HepG2 (cell line): Measurements from ENCODE around the gene CMIP. TPM values are rescaled to one million over a fixed set of nuclear protein-coding genes. Genes with fewer than 3 reads are reported as not detected.

Source experiments
- ADNP ChIP-seq: sonication (generic); formaldehyde crosslinking; IDR thresholded peaks from 2 replicates; pipeline ENCODE4 v1.4.0; 2020; ENCODE audit warnings: missing genetic modification reagents
- ARID5B ChIP-seq: IDR thresholded peaks from 2 replicates; pipeline ENCODE4 v1.4.0; 2020; ENCODE audit warnings: mild to moderate bottlenecking, missing genetic modification reagents
- BCL6 ChIP-seq: IDR thresholded peaks from 2 replicates; pipeline ENCODE4 v1.6.1; 2016; ENCODE audit warnings: missing genetic modification reagents, missing compliant biosample characterization
- DZIP1 ChIP-seq: sonication (generic); formaldehyde crosslinking; IDR thresholded peaks from 2 replicates; pipeline ENCODE4 v1.5.0; 2020; ENCODE audit warnings: mild to moderate bottlenecking, missing genetic modification reagents
- GMEB1 ChIP-seq: sonication (generic); formaldehyde crosslinking; IDR thresholded peaks from 2 replicates; pipeline ENCODE4 v1.5.1; 2020; ENCODE audit warnings: missing genetic modification reagents, mild to moderate bottlenecking, borderline replicate concordance
- KLF12 ChIP-seq: sonication (generic); formaldehyde crosslinking; IDR thresholded peaks from 2 replicates; pipeline ENCODE4 v1.4.0; 2020; ENCODE audit warnings: missing genetic modification reagents, borderline replicate concordance
- PRDM4 ChIP-seq: sonication (generic); formaldehyde crosslinking; IDR thresholded peaks from 2 replicates; pipeline ENCODE4 v1.9.0; 2021; ENCODE audit warnings: missing genetic modification reagents, borderline replicate concordance
- RFXANK ChIP-seq: IDR thresholded peaks from 2 replicates; pipeline ENCODE4 v1.6.1; 2016
- SNRNP70 ChIP-seq: fragments of 200-400 bp; formaldehyde crosslinking; IDR thresholded peaks from 2 replicates; pipeline ENCODE4 v1.6.1; 2017; ENCODE audit warnings: mild to moderate bottlenecking, low read depth, low read length, moderate library complexity
- ZMYM3 ChIP-seq: sonication (generic); formaldehyde crosslinking; IDR thresholded peaks from 2 replicates; pipeline ENCODE4 v1.5.1; 2020; ENCODE audit warnings: mild to moderate bottlenecking, missing genetic modification reagents
- ZNF160 ChIP-seq: sonication (generic); formaldehyde crosslinking; IDR thresholded peaks from 2 replicates; pipeline ENCODE4 v1.8.0; 2022; ENCODE audit warnings: mild to moderate bottlenecking, inconsistent platforms, missing genetic modification reagents
- ZNF292 ChIP-seq: sonication (generic); formaldehyde crosslinking; IDR thresholded peaks from 2 replicates; pipeline ENCODE4 v1.8.1; 2022; ENCODE audit warnings: mild to moderate bottlenecking, low read depth, missing genetic modification reagents, borderline replicate concordance
- ZNF350 ChIP-seq: sonication (generic); formaldehyde crosslinking; IDR thresholded peaks from 2 replicates; pipeline ENCODE4 v1.4.0; 2020; ENCODE audit warnings: mild to moderate bottlenecking, low read depth, missing genetic modification reagents, borderline replicate concordance
- ZNF382 ChIP-seq: sonication (generic); formaldehyde crosslinking; IDR thresholded peaks from 2 replicates; pipeline ENCODE4 v1.5.0; 2020; ENCODE audit warnings: missing genetic modification reagents, mild to moderate bottlenecking, borderline replicate concordance
- ZNF432 ChIP-seq: sonication (generic); formaldehyde crosslinking; IDR thresholded peaks from 2 replicates; pipeline ENCODE4 v1.5.0; 2020; ENCODE audit warnings: missing genetic modification reagents, mild to moderate bottlenecking, borderline replicate concordance
- ZNF446 ChIP-seq: sonication (generic); formaldehyde crosslinking; IDR thresholded peaks from 2 replicates; pipeline ENCODE4 v1.5.0; 2020; ENCODE audit warnings: mild to moderate bottlenecking, missing genetic modification reagents
- ZNF788 ChIP-seq: sonication (generic); formaldehyde crosslinking; IDR thresholded peaks from 2 replicates; pipeline ENCODE4 v1.5.0; 2020; ENCODE audit warnings: mild to moderate bottlenecking, missing genetic modification reagents, borderline replicate concordance
- polyA plus RNA-seq, 8 experiments: library from polyadenylated mRNA; depleted of rRNA in 3 of 8; stranded (reverse) in 7 of 8; unstranded in 1 of 8; fragments of >200 nt; fragmentation: Illumina TruSeq in 4 of 8; extraction: Trizol in 4 of 8; gene quantifications; 2 replicates each; pipeline versions ENCODE4 v1.2.1 to v1.2.3, GENCODE V29; 2011 to 2016; ENCODE audit warnings: low read depth in 4 of 8, missing spikeins in 1 of 8, mixed read lengths in 1 of 8; ENCODE audit not compliant: insufficient read depth in 1 of 8
- total RNA-seq, 5 experiments: library from RNA; depleted of rRNA; stranded (reverse); fragments of >200 nt; fragmentation: Illumina TruSeq; extraction: Trizol; gene quantifications; 2 replicates each; pipeline ENCODE4 v1.2.3, GENCODE V29; 2016; ENCODE audit warnings: low read depth in 1 of 5

Gene CMIP
- total and polyA plus RNA-seq, 2 of the 13 experiments (the other 11 are each of a cell fraction or from before 2014, with no cell fraction given) = 10.9 to 18.1 TPM

DNA sequence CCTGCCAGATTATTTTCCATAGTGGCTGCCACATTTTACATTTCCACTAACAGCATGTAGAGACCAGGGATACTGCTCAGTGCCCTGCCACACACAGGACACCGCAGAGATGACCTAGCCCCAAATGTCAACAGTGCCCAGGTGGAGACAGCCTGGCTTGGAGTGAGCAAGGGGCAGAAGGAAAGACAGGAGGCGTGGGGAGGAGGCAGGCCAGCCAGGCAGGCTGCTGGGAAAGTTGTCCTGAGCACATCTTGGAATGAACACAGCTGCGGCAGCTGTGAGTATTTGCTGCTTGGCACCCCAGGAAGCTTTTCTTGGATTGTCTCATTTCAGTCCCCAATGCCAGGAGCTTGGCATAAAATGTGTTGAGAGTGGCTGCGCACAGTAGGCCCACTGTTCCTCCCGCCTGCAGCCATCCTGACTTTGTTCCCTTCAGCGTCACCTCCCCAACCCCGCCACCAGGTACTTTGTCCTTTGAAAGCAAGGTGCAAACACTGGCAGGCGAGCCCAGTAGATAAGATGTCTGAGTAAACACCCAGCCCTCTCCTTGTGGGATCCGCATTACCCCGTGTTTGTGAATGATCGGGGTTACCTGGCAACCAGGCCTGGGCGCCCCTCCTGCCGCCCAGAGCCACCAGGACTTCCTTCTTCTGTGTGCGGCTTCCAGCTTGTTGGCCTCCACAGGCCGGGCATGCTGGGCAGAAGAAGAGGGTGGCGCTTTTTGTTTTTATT is 114.0 kb downstream of the CMIP start (continued):
- TF ChIP-seq ARID5B (peak; percentile 83), BCL6 (CRISPR knock-in tag) (peak; percentile 86), GMEB1 (peak; percentile 32; the same call in 1 of the 2 replicates), DZIP1 (CRISPR knock-in tag) (no peak), ZNF350 (CRISPR knock-in tag) (peak; percentile 39; the same call in 1 of the 2 replicates), ZNF432 (CRISPR knock-in tag) (no peak), SNRNP70 (no peak), RFXANK (no peak), ADNP (peak; percentile 94), ZNF160 (CRISPR knock-in tag) (no peak), PRDM4 (no peak), ZNF292 (CRISPR knock-in tag) (no peak), ZNF446 (CRISPR knock-in tag) (no peak), KLF12 (CRISPR knock-in tag) (no peak), ZMYM3 (CRISPR knock-in tag) (peak; percentile 83), ZNF788 (CRISPR knock-in tag) (no peak; the same call in 1 of the 2 replicates), ZNF382 (CRISPR knock-in tag) (no peak)
